Smooth muscle cell (in vitro differentiated cells): ENCODE measurements around the gene RPS14. TPM values are rescaled to one million over a fixed set of nuclear protein-coding genes. Genes with fewer than 3 reads are reported as not detected.
A peak's percentile ranks its signal among the peaks of the same experiment; 100 is the strongest.

ENCODE experiments used
- DNase-seq: peaks from one replicate; lab custom pipeline; 2025; ENCODE audit not compliant: unreplicated experiment; lab: John Stamatoyannopoulos, UW
- H2AFZ ChIP-seq: fragments of 200-600 bp; sonication (generic); 2 replicates; pipeline ENCODE4 v1.6.0; 2016; ENCODE audit warnings: antibody characterized with exemption, low read depth, mild to moderate bottlenecking
- H3F3A ChIP-seq: fragments of 200-600 bp; sonication (generic); 2 replicates; pipeline ENCODE4 v1.6.0; 2017; ENCODE audit warnings: antibody characterized with exemption, low read depth
- H3K27ac ChIP-seq: fragments of 200-600 bp; sonication (generic); 2 replicates; pipeline ENCODE4 v1.5.1; 2016; ENCODE audit warnings: low read depth, mild to moderate bottlenecking
- H3K27me3 ChIP-seq: fragments of 200-600 bp; sonication (generic); 2 replicates; pipeline ENCODE4 v1.6.1; 2016; ENCODE audit warnings: low read depth, mild to moderate bottlenecking
- H3K36me3 ChIP-seq: fragments of 200-600 bp; sonication (generic); 2 replicates; pipeline ENCODE4 v1.5.1; 2016; ENCODE audit warnings: low read depth
- H3K4me1 ChIP-seq: fragments of 200-600 bp; sonication (generic); 2 replicates; pipeline ENCODE4 v1.5.1; 2016; ENCODE audit warnings: low read depth
- H3K4me2 ChIP-seq: fragments of 200-600 bp; sonication (generic); 2 replicates; pipeline ENCODE4 v1.6.0; 2016; ENCODE audit warnings: mild to moderate bottlenecking
- H3K4me3 ChIP-seq: fragments of 200-600 bp; sonication (generic); 2 replicates; pipeline ENCODE4 v1.5.1; 2016; ENCODE audit warnings: mild to moderate bottlenecking
- H3K79me2 ChIP-seq: fragments of 200-600 bp; sonication (generic); 2 replicates; pipeline ENCODE4 v1.6.0; 2016; ENCODE audit warnings: low read depth, mild to moderate bottlenecking
- H3K9ac ChIP-seq: fragments of 200-600 bp; sonication (generic); 2 replicates; pipeline ENCODE4 v1.6.0; 2016; ENCODE audit warnings: low read depth
- H3K9me3 ChIP-seq: fragments of 200-600 bp; sonication (generic); replicated peaks from 2 replicates; pipeline ENCODE4 v1.5.1; 2016; ENCODE audit warnings: low read depth
- H4K20me1 ChIP-seq: fragments of 200-600 bp; sonication (generic); 2 replicates; pipeline ENCODE4 v1.6.0; 2016; ENCODE audit warnings: low read depth
- CTCF ChIP-seq: fragments of 200-600 bp; sonication (generic); IDR thresholded peaks from 2 replicates; pipeline ENCODE4 v1.5.1; 2017; ENCODE audit warnings: borderline replicate concordance, mild to moderate bottlenecking, antibody characterized with exemption; ENCODE audit not compliant: insufficient read depth, poor library complexity, severe bottlenecking
- WGBS: methylation state at CpG from one replicate; pipeline ENCODE4 v1.1.7; 2016; ENCODE audit warnings: low lambda C conversion rate; 5-methylcytosine and 5-hydroxymethylcytosine counted together
- polyA plus RNA-seq: library from polyadenylated mRNA; unstranded; fragments of >200 nt; fragmentation: Nextera tagmentation; extraction: Ambion mirVana; gene quantifications from 2 replicates; pipeline ENCODE4 v1.2.1, GENCODE V29; 2016
- total RNA-seq: library from RNA; depleted of rRNA; stranded (reverse); fragments of >200 nt; gene quantifications from 2 replicates; pipeline ENCODE4 v1.2.3, GENCODE V29; 2014

The RPS14 gene
- total and polyA plus RNA-seq, 2 experiments from 2014 or later, result 1,004 to 2,349 TPM

DNA sequence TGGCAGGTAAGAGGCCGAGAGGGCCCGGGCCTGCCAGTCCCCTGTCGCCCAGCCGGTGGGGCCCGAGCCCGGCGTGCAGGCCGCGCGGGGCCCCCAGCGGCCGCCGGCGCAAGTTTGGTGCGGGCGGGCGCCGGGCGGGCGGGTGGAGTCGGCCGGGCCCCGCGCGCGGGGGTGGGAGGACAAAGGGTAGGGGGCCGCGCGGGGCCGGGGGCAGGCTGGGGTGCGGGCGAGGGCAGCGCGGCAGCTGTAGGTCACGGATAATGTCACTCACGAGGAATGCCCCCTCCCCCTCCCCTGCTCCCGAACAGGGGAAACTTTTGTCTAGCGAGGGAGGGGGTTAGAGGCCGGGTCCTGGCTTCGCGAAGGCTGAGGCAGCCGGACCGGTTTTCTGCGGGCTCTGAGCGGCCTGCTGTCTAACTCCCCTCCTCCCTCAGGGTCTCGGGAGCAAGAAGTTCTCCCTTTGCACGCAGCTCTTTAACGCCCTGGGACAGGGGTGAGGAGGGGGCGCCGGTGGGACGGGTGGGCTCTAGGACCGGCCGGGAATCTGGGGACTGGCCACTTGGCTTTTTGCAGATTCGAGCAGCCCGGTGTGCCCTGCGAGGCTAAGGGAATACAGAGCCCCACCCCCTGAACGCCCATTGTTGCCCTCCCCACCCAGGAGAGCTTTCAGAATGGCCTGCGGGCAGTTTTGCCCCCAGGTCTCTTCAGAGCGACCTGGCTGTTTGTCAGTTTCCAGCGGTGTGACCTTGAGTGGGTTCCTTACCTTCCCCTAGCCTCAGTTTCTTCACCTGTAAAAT is 37.1 kb upstream of the RPS14 start:
- DNase-seq, result no peak

DNA sequence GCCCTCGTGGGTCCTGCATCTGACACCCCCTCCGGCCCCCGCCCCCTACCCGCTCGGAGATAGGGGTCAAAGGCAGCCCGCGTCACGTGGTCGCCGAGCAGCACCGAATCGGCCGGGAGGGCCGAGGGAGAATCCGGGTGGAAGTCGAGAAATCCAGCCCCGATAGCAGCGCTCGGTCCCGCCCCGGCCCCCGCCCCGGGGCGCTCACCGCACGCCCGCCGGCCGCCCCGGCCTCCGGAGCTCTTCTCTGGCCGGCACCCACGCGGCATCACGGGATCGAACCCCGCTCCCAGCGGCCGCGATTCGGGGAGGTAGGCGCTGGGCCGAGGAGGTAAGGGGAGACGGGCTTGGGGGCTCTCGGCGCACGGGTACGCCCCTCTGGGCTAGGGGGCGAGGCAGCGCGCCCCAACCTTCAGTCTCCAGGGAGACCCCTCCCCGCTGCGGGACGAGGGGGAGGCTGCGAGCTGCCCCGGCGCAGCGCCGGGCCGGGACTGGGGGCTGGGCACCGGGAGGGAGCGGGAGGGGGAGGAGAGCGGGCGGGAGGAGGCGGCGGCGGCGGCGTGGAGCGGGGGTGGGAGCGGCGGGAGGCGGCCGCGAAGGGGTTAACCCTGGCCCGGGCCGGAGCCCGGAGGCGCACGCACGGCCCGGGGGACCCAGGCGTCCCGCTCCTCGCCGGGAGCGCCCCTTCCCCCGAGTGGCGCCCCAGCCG is 36.3 kb upstream of the RPS14 start:
- no peaks in the 10 kb centered on the region for H3K36me3 ChIP-seq
- 0% methylated on average over 8 of the region's 90 CpGs for WGBS
- peak overlapping the region; percentile 91 for H3K4me3 ChIP-seq
- peaks cover 44% of the 10 kb centered on the region for H3K4me1 ChIP-seq
- no peaks in the 10 kb centered on the region for H3K9me3 ChIP-seq
- no peak for TF ChIP-seq CTCF
- H4K20me1 ChIP-seq, result peaks cover 31% of the 10 kb centered on the region
- DNase-seq, result no peak
- peak overlapping the region; percentile 98 for H3K9ac ChIP-seq
- H3K27ac ChIP-seq, result peak overlapping the region; percentile 96
- peak overlapping the region; percentile 94 for H3K4me2 ChIP-seq
- peak overlapping the region; percentile 68 for H2AFZ ChIP-seq
- H3K27me3 ChIP-seq, result no peaks in the 10 kb centered on the region
- peaks cover 43% of the 10 kb centered on the region for H3F3A ChIP-seq
- peaks cover 44% of the 10 kb centered on the region for H3K79me2 ChIP-seq

More for the DNA sequence above, 37.1 kb upstream of the RPS14 start:
- 2% methylated on average over 20 of the region's 60 CpGs for WGBS
- Histone ChIP-seq H3K4me1 (peaks cover 47% of the 10 kb centered on the region), H3K27me3 (no peaks in the 10 kb centered on the region), H3F3A (peaks cover 44% of the 10 kb centered on the region), H3K79me2 (peaks cover 51% of the 10 kb centered on the region), H3K36me3 (no peaks in the 10 kb centered on the region), H2AFZ (no peak overlapping the region), H3K9me3 (no peaks in the 10 kb centered on the region), H3K9ac (peak overlapping the region; percentile 98), H3K4me3 (peak overlapping the region; percentile 91), H4K20me1 (peaks cover 38% of the 10 kb centered on the region), H3K4me2 (peak overlapping the region; percentile 94), H3K27ac (peak overlapping the region; percentile 96)
- TF ChIP-seq CTCF, result no peak

GRCh38 chr5:150484964-150485692 is 35.6 kb upstream of the RPS14 start:
- TF ChIP-seq CTCF, result no peak
- WGBS, result 22% methylated on average over 19 of the region's 28 CpGs
- no peaks in the 10 kb centered on the region for H3K9me3 ChIP-seq

More at GRCh38 chr5:150484964-150485692, 35.6 kb upstream of the RPS14 start:
- no peak for DNase-seq
- Histone ChIP-seq H3K79me2 (peaks cover 37% of the 10 kb centered on the region), H3K9ac (peak overlapping the region; percentile 98), H2AFZ (peak overlapping the region; percentile 68), H3K36me3 (no peaks in the 10 kb centered on the region), H3K4me2 (peak overlapping the region; percentile 94), H3K4me3 (peak overlapping the region; percentile 91), H3K27ac (peak overlapping the region; percentile 96), H3K27me3 (no peaks in the 10 kb centered on the region), H3F3A (peaks cover 36% of the 10 kb centered on the region), H3K4me1 (peaks cover 36% of the 10 kb centered on the region), H4K20me1 (peaks cover 24% of the 10 kb centered on the region)
